ENCODE measurements around the gene NACC1. TPM values are rescaled to one million over a fixed set of nuclear protein-coding genes. Genes with fewer than 3 reads are reported as not detected.

Gene NACC1
- total and polyA plus RNA-seq, 2 of the 13 experiments (the other 11 are each of a cell fraction or from before 2014, with no cell fraction given): 31.8 to 42.3 TPM

DNA sequence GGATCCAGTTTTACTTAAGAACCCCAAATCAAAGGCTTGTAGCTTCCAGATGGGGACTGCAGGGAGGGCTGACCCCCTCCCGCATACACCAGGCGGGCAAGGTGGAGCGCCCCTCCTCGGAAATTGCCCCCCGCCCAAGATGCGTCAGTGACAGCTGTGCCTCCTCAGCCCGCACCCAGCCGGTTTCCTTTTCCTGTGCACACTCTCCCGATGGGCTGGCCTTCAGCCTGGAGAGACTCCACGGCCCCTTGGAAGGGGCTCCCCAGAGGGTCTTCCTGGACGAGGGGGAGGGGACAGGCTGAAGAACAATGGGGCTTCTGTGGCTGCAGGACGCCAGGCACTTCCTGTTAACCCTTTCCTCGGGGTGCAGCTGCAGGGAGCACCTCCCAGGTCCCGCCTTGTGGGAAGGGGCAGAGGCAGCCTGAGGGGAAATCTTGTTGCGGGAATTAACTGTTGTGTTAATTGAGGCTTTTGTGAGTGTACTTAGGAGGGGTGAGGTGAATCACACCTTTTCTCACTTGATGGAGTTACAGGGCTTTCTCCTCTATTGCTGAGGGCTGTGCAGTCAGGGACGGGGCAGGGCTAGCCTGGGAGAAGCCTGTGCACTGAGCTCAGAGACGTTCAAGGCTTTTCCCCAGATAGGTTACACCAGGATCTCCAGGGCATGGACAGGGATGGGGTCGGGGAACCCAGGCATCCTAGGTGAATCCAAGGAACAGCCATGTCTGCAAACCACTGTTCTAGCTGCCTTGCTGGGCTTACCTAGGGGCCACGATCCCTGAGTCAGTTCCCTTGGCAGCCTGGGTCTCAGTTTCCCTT, 46.5 kb downstream of the NACC1 start (continued):
- TF ChIP-seq, protein P1, sequence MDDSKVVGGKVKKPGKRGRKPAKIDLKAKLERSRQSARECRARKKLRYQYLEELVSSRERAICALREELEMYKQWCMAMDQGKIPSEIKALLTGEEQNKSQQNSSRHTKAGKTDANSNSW (CRISPR knock-in tag; IDR thresholded peaks at IDR 0.05; ENCODE audit: borderline replicate concordance): no peak
- TF ChIP-seq, protein P2, sequence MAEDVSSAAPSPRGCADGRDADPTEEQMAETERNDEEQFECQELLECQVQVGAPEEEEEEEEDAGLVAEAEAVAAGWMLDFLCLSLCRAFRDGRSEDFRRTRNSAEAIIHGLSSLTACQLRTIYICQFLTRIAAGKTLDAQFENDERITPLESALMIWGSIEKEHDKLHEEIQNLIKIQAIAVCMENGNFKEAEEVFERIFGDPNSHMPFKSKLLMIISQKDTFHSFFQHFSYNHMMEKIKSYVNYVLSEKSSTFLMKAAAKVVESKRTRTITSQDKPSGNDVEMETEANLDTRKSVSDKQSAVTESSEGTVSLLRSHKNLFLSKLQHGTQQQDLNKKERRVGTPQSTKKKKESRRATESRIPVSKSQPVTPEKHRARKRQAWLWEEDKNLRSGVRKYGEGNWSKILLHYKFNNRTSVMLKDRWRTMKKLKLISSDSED (CRISPR knock-in tag; IDR thresholded peaks at IDR 0.05): no peak
- TF ChIP-seq, protein P3, sequence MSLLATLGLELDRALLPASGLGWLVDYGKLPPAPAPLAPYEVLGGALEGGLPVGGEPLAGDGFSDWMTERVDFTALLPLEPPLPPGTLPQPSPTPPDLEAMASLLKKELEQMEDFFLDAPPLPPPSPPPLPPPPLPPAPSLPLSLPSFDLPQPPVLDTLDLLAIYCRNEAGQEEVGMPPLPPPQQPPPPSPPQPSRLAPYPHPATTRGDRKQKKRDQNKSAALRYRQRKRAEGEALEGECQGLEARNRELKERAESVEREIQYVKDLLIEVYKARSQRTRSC (CRISPR knock-in tag; IDR thresholded peaks at IDR 0.05; ENCODE audit: low read depth): no peak
- TF ChIP-seq CBFB (CRISPR knock-in tag; IDR thresholded peaks at IDR 0.05) (peak; percentile 75), ZNF616 (CRISPR knock-in tag; IDR thresholded peaks at IDR 0.05; ENCODE audit: low read depth) (0 out of 2 replicates have a peak, but pooled peaks have one; percentile 44), ZNF33B (CRISPR knock-in tag; IDR thresholded peaks at IDR 0.05) (no peak), ZNF749 (CRISPR knock-in tag; IDR thresholded peaks at IDR 0.05; ENCODE audit: borderline replicate concordance) (no peak; the same call in 1 of the 2 replicates), SRY (CRISPR knock-in tag; IDR thresholded peaks at IDR 0.05) (no peak), ZNF577 (CRISPR knock-in tag; IDR thresholded peaks at IDR 0.05; ENCODE audit: borderline replicate concordance, low read depth) (no peak), ZFP90 (CRISPR knock-in tag; IDR thresholded peaks at IDR 0.05; ENCODE audit: borderline replicate concordance) (peak; percentile 68; the same call in 1 of the 2 replicates), TOE1 (CRISPR knock-in tag; IDR thresholded peaks at IDR 0.05) (no peak), FOXC1 (CRISPR knock-in tag; IDR thresholded peaks at IDR 0.05; ENCODE audit: borderline replicate concordance) (no peak), ZNF34 (CRISPR knock-in tag; IDR thresholded peaks at IDR 0.05; ENCODE audit: borderline replicate concordance) (no peak)
- TF ChIP-seq, protein P4, sequence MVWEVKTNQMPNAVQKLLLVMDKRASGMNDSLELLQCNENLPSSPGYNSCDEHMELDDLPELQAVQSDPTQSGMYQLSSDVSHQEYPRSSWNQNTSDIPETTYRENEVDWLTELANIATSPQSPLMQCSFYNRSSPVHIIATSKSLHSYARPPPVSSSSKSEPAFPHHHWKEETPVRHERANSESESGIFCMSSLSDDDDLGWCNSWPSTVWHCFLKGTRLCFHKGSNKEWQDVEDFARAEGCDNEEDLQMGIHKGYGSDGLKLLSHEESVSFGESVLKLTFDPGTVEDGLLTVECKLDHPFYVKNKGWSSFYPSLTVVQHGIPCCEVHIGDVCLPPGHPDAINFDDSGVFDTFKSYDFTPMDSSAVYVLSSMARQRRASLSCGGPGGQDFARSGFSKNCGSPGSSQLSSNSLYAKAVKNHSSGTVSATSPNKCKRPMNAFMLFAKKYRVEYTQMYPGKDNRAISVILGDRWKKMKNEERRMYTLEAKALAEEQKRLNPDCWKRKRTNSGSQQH (CRISPR knock-in tag; IDR thresholded peaks at IDR 0.05; ENCODE audit: low read depth): no peak; the same call in 1 of the 2 replicates
- TF ChIP-seq, protein P5, sequence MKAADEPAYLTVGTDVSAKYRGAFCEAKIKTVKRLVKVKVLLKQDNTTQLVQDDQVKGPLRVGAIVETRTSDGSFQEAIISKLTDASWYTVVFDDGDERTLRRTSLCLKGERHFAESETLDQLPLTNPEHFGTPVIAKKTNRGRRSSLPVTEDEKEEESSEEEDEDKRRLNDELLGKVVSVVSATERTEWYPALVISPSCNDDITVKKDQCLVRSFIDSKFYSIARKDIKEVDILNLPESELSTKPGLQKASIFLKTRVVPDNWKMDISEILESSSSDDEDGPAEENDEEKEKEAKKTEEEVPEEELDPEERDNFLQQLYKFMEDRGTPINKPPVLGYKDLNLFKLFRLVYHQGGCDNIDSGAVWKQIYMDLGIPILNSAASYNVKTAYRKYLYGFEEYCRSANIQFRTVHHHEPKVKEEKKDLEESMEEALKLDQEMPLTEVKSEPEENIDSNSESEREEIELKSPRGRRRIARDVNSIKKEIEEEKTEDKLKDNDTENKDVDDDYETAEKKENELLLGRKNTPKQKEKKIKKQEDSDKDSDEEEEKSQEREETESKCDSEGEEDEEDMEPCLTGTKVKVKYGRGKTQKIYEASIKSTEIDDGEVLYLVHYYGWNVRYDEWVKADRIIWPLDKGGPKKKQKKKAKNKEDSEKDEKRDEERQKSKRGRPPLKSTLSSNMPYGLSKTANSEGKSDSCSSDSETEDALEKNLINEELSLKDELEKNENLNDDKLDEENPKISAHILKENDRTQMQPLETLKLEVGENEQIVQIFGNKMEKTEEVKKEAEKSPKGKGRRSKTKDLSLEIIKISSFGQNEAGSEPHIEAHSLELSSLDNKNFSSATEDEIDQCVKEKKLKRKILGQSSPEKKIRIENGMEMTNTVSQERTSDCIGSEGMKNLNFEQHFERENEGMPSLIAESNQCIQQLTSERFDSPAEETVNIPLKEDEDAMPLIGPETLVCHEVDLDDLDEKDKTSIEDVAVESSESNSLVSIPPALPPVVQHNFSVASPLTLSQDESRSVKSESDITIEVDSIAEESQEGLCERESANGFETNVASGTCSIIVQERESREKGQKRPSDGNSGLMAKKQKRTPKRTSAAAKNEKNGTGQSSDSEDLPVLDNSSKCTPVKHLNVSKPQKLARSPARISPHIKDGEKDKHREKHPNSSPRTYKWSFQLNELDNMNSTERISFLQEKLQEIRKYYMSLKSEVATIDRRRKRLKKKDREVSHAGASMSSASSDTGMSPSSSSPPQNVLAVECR (CRISPR knock-in tag; IDR thresholded peaks at IDR 0.05; ENCODE audit: borderline replicate concordance): peak; percentile 70; the same call in 1 of the 2 replicates
- TF ChIP-seq, protein P6, sequence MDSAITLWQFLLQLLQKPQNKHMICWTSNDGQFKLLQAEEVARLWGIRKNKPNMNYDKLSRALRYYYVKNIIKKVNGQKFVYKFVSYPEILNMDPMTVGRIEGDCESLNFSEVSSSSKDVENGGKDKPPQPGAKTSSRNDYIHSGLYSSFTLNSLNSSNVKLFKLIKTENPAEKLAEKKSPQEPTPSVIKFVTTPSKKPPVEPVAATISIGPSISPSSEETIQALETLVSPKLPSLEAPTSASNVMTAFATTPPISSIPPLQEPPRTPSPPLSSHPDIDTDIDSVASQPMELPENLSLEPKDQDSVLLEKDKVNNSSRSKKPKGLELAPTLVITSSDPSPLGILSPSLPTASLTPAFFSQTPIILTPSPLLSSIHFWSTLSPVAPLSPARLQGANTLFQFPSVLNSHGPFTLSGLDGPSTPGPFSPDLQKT (CRISPR knock-in tag; IDR thresholded peaks at IDR 0.05; ENCODE audit: borderline replicate concordance): no peak
- TF ChIP-seq, protein P7, sequence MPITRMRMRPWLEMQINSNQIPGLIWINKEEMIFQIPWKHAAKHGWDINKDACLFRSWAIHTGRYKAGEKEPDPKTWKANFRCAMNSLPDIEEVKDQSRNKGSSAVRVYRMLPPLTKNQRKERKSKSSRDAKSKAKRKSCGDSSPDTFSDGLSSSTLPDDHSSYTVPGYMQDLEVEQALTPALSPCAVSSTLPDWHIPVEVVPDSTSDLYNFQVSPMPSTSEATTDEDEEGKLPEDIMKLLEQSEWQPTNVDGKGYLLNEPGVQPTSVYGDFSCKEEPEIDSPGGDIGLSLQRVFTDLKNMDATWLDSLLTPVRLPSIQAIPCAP (CRISPR knock-in tag; IDR thresholded peaks at IDR 0.05; ENCODE audit: low read depth): 0 out of 2 replicates have a peak, but pooled peaks have one; percentile 31

All from HepG2 (cell line).